Right lobe of liver (tissue), 4 donors: ENCODE measurements around the gene MRPS11.

Source experiments
- CTCF ChIP-seq, 4 donors: fragments of 200-600 bp in 3 of 4; fragments of 450-650 bp in 1 of 4; IDR thresholded peaks; one replicate each; pipeline versions ENCODE4 v1.5.1 to v1.8.0; 2016 to 2022; ENCODE audit warnings: antibody characterized with exemption in 4 of 4, mild to moderate bottlenecking in 2 of 4
- POLR2A ChIP-seq: fragments of 450-650 bp; IDR thresholded peaks from one replicate; pipeline ENCODE4 v1.6.1; 2017; ENCODE audit warnings: antibody characterized with exemption, mild to moderate bottlenecking
- donor health status: DM: no; HTN: no; CAD: no.
- donor health status: DM: no; HTN: no; CAD: no.
- donor health status: DM: no; HTN: yes; CAD: no.

GRCh38 chr15:88423331-88423730, 44.2 kb upstream of the MRPS11 start:
- no peak for TF ChIP-seq CTCF (IDR thresholded peaks at IDR 0.05)
- TF ChIP-seq POLR2A = no peak
